KG1 (cell line): ENCODE data around the gene OAF.
"Not testable (repeated sequence)": the region's sequence is repeated elsewhere in the genome, so short reads cannot be mapped to it uniquely, and the experiment has no call there.

Source experiments
- DNase-seq: peaks from one replicate; lab custom pipeline; 2025; lab: John Stamatoyannopoulos, UW

OAF gene

DNA sequence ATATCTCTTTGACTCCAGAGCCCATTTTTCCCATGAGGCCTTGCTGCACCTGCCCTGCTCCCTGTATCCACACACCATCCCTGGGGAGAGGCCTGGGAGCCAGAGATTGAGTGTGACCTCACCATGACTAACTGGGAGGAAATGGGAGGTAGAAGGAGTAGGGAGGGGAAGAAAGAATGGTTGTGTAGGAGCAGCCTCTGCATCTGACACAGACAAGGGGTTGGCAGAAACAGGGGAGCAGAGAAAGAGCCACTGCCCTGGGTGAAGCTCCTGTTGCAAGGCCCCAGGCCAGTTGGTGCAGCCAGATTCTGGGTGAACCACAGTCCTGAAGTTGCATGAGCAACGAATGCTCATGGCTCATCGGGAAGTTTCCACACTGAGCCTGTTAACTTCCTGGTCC is 61.5 kb downstream of the OAF start:
- no peak for DNase-seq

DNA sequence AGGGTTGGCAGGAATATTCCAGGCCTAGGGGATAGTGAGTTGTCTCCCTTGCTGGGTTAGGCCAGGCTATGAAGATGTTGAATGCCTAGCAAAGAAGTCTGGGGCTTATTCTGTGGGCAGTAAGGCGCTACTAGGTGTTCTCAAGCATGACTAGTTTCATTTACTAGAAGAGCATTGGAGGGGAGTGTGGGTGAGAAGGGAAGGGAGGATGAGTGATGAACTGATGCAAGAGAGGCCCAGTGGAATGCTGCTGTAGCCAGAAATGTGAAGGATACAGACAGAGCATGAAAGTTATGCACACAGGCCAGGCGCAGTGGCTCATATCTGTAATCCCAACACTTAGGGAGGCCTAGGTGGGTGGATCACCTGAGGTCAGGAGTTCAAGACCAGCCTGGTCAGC is 62.6 kb downstream of the OAF start:
- no peak for DNase-seq

DNA sequence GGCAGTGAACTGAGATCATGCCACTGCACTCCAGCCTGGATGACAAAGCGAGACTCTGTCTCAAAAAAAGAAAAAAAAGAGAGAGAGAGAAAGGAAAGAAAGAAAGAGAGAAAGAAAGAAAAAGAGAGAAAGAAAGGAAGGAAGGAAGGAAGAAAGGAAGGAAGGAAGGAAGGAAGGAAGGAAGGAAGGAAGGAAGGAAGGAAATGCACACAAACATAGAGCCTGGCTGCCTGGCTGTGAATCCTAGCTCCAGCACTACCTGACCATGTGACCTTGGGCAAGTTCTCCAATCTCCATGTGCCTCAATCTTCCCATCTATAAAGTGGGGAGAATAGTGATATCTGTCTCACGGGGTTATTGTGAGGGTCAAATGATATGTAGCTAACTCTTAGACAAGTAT is 63.1 kb downstream of the OAF start:
- not testable (repeated sequence) for DNase-seq

DNA sequence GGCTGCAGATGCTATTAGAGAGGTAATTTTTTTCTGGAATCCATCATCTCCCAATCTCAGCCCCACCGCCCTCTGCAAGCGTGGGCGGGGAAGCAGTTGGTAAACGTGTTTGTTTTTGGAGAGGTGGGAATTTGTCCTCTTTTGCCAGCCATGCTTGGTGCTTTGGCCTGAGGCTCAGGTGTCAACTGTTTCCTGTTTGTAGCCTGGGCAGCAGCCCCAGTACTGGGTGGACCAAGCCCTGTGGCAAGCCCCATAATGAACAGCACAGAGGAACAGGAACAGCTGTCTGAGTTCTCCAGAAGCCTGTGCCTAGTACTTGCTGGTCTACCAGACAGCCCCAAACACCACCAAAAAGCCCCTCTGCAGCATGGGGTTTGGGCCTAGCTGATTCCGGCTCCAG is 68.7 kb downstream of the OAF start:
- no peak for DNase-seq
